Fibroblast of lung (primary cell): ENCODE data around the gene KLHL29. TPM values are rescaled to one million over a fixed set of nuclear protein-coding genes. Genes with fewer than 3 reads are reported as not detected.

Experiments
- DNase-seq, 2 donors: peaks; one replicate each; pipeline versions ENCODE4 v3.0.0 to v3.0.0-alpha.2; 2010; ENCODE audit warnings: low read depth in 2 of 2
- H2AFZ ChIP-seq: 2 replicates; pipeline ENCODE4 v1.5.1; 2012; ENCODE audit warnings: low read length, control low read depth, inconsistent platforms
- H3K27ac ChIP-seq: 2 replicates; pipeline ENCODE4 v1.5.1; 2011; ENCODE audit warnings: low read length, control low read depth; ENCODE audit not compliant: insufficient read depth
- H3K27me3 ChIP-seq: 2 replicates; pipeline ENCODE4 v1.5.1; 2011; ENCODE audit warnings: mild to moderate bottlenecking, low read length; ENCODE audit not compliant: control insufficient read depth, insufficient read depth
- H3K36me3 ChIP-seq: 2 replicates; pipeline ENCODE4 v1.5.1; 2011; ENCODE audit warnings: low read length; ENCODE audit not compliant: control insufficient read depth, insufficient read depth
- H3K4me1 ChIP-seq: 2 replicates; pipeline ENCODE4 v1.5.1; 2011; ENCODE audit warnings: low read length; ENCODE audit not compliant: control insufficient read depth, insufficient read depth; ENCODE audit errors: extremely low read depth
- H3K4me2 ChIP-seq: 2 replicates; pipeline ENCODE4 v1.5.1; 2011; ENCODE audit warnings: low read length, control low read depth; ENCODE audit not compliant: insufficient read depth; ENCODE audit errors: extremely low read depth
- H3K4me3 ChIP-seq, 4 experiments: fragments of 200-600 bp in 1 of 4; sonication (generic) in 1 of 4; replicated peaks in 1 of 4; 2 replicates each; pipeline ENCODE4 v1.5.1; 2011 to 2016; ENCODE audit warnings: low read length in 4 of 4, low read depth in 3 of 4, mild to moderate bottlenecking in 3 of 4, control low read depth in 2 of 4, inconsistent platforms in 1 of 4, mixed read lengths in 1 of 4; ENCODE audit not compliant: insufficient read depth in 1 of 4; ENCODE audit errors: control extremely low read depth in 1 of 4
- H3K79me2 ChIP-seq: 2 replicates; pipeline ENCODE4 v1.5.1; 2012; ENCODE audit warnings: mild to moderate bottlenecking, low read length, inconsistent platforms; ENCODE audit not compliant: control insufficient read depth, insufficient read depth
- H3K9ac ChIP-seq: 2 replicates; pipeline ENCODE4 v1.5.1; 2011; ENCODE audit warnings: mild to moderate bottlenecking, low read length, control low read depth; ENCODE audit not compliant: insufficient read depth
- H3K9me3 ChIP-seq: 2 replicates; pipeline ENCODE4 v1.5.1; 2012; ENCODE audit warnings: low read depth, low read length; ENCODE audit not compliant: control insufficient read depth, insufficient read depth
- H4K20me1 ChIP-seq: 2 replicates; pipeline ENCODE4 v1.5.1; 2011; ENCODE audit warnings: low read length; ENCODE audit not compliant: control insufficient read depth, insufficient read depth; ENCODE audit errors: extremely low read depth
- CTCF ChIP-seq, 2 donors: IDR thresholded peaks in 1 of 2; conservative IDR thresholded peaks in 1 of 2; 1 replicate in 1 of 2; 2 replicates in 1 of 2; pipeline ENCODE4 v1.5.1; 2011 to 2012; ENCODE audit warnings: low read length in 2 of 2, control low read depth in 1 of 2, inconsistent platforms in 1 of 2, low read depth in 1 of 2, mild to moderate bottlenecking in 1 of 2
- EZH2 ChIP-seq: IDR thresholded peaks from 2 replicates; pipeline ENCODE4 v1.5.1; 2012; ENCODE audit warnings: low read length, control low read depth, mild to moderate bottlenecking; ENCODE audit errors: missing control alignments
- polyA plus RNA-seq, 2 donors: library from polyadenylated mRNA; depleted of rRNA in 1 of 2; stranded (reverse) in 1 of 2; unstranded in 1 of 2; fragments of >200 nt; gene quantifications; 2 replicates each; pipeline ENCODE4 v1.2.1, GENCODE V29; 2011 to 2012; ENCODE audit warnings: missing spikeins in 1 of 2
- total RNA-seq: library from RNA; depleted of rRNA; stranded (reverse); fragments of >200 nt; gene quantifications from 2 replicates; pipeline ENCODE4 v1.2.1, GENCODE V29; 2014

The KLHL29 gene
- total and polyA plus RNA-seq, 2 donors (not counting 1 experiment from before 2014, with no cell fraction given) = 7.1 to 7.9 TPM

- Histone ChIP-seq H3K27ac (no peak overlapping the region), H3K4me3 (no peak overlapping the region)
- no peak for TF ChIP-seq CTCF (conservative IDR thresholded peaks at IDR 0.05 in 1 of 2, IDR thresholded peaks at IDR 0.05 in 1 of 2; ENCODE audit: low read depth in 1 of 2, low read length in 2 of 2)
Measured at GRCh38 chr2:23718931-23719700, 334.1 kb downstream of the KLHL29 start.

GRCh38 chr2:23719716-23720115 is 334.7 kb downstream of the KLHL29 start:
- Histone ChIP-seq H3K9me3 (no peaks in the 10 kb centered on the region), H3K36me3 (no peaks in the 10 kb centered on the region), H3K27ac (no peak overlapping the region), H2AFZ (no peak overlapping the region), H3K4me1 (no peaks in the 10 kb centered on the region), H3K79me2 (no peaks in the 10 kb centered on the region), H3K4me2 (no peak overlapping the region), H3K9ac (no peak overlapping the region), H3K4me3 (no peak overlapping the region), H4K20me1 (no peaks in the 10 kb centered on the region), H3K27me3 (no peaks in the 10 kb centered on the region)
- TF ChIP-seq CTCF (conservative IDR thresholded peaks at IDR 0.05 in 1 of 2, IDR thresholded peaks at IDR 0.05 in 1 of 2; ENCODE audit: low read depth in 1 of 2, low read length in 2 of 2) (no peak), EZH2 (no peak)
- DNase-seq = no peak

More at GRCh38 chr2:23718931-23719700, 334.1 kb downstream of the KLHL29 start:
- Histone ChIP-seq H3K36me3 (no peaks in the 10 kb centered on the region), H4K20me1 (no peaks in the 10 kb centered on the region), H3K9ac (no peak overlapping the region), H3K27me3 (no peaks in the 10 kb centered on the region), H3K79me2 (no peaks in the 10 kb centered on the region), H3K9me3 (no peaks in the 10 kb centered on the region), H3K4me1 (no peaks in the 10 kb centered on the region), H3K4me2 (no peak overlapping the region), H2AFZ (no peak overlapping the region)
- no peak for DNase-seq

GRCh38 chr2:23720705-23721453 is 335.9 kb downstream of the KLHL29 start:
- Histone ChIP-seq H3K4me1 (no peaks in the 10 kb centered on the region), H3K27ac (no peak overlapping the region), H2AFZ (no peak overlapping the region), H4K20me1 (no peaks in the 10 kb centered on the region), H3K9me3 (no peaks in the 10 kb centered on the region), H3K9ac (no peak overlapping the region), H3K27me3 (no peaks in the 10 kb centered on the region), H3K4me2 (no peak overlapping the region), H3K36me3 (no peaks in the 10 kb centered on the region), H3K4me3 (no peak overlapping the region), H3K79me2 (no peaks in the 10 kb centered on the region)
- DNase-seq = no peak
- TF ChIP-seq CTCF (conservative IDR thresholded peaks at IDR 0.05 in 1 of 2, IDR thresholded peaks at IDR 0.05 in 1 of 2; ENCODE audit: low read depth in 1 of 2, low read length in 2 of 2) (no peak), EZH2 (no peak)
